Breast epithelium (tissue), 3 donors: ENCODE results near the gene BCAS3.

Source experiments
- POLR2A ChIP-seq: fragments of 450-650 bp; IDR thresholded peaks from one replicate; pipeline ENCODE4 v1.6.1; 2016; ENCODE audit warnings: antibody characterized with exemption, mild to moderate bottlenecking, moderate library complexity
- TF ChIP-seq, protein P1 (sequence below), 3 donors: fragments of 450-650 bp; IDR thresholded peaks; one replicate each; pipeline ENCODE4 v1.5.1; 2016 to 2017; ENCODE audit warnings: antibody characterized with exemption in 3 of 3, mild to moderate bottlenecking in 3 of 3, moderate library complexity in 3 of 3

DNA sequence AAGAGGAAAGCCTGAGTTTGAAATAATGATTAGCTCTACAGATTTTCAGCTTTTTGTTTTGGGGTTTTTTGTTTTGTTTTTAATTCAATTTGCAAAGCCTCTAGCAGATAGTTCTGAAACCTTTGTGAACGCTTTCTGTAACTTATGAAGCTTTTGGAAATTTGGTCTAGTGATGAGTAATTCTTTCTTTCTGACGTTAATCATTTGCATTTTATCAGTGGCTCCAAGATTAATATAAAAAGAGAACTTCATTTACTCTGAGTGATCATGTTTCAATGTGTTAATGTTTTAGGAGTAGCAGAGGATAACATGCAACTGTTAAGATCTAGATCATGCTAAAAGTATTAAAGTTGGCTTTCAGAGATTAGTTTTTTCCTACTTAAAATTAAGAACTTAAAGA, 561.7 kb downstream of the BCAS3 start:
- TF ChIP-seq, protein P1, sequence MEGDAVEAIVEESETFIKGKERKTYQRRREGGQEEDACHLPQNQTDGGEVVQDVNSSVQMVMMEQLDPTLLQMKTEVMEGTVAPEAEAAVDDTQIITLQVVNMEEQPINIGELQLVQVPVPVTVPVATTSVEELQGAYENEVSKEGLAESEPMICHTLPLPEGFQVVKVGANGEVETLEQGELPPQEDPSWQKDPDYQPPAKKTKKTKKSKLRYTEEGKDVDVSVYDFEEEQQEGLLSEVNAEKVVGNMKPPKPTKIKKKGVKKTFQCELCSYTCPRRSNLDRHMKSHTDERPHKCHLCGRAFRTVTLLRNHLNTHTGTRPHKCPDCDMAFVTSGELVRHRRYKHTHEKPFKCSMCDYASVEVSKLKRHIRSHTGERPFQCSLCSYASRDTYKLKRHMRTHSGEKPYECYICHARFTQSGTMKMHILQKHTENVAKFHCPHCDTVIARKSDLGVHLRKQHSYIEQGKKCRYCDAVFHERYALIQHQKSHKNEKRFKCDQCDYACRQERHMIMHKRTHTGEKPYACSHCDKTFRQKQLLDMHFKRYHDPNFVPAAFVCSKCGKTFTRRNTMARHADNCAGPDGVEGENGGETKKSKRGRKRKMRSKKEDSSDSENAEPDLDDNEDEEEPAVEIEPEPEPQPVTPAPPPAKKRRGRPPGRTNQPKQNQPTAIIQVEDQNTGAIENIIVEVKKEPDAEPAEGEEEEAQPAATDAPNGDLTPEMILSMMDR (IDR thresholded peaks at IDR 0.05), result no peak
- TF ChIP-seq POLR2A, result no peak
